Spleen (tissue), 7 donors: ENCODE data around the gene EMILIN1.

Source experiments
- POLR2A ChIP-seq, 3 donors: fragments of 450-650 bp; IDR thresholded peaks; one replicate each; pipeline ENCODE4 v1.5.1; 2017; ENCODE audit warnings: antibody characterized with exemption in 3 of 3, mild to moderate bottlenecking in 1 of 3
- TF ChIP-seq, protein P1 (sequence below), 11 experiments: fragments of 200-600 bp in 7 of 11; fragments of 450-650 bp in 4 of 11; sonication (generic) in 4 of 11; IDR thresholded peaks in 8 of 11; conservative IDR thresholded peaks in 3 of 11; 1 replicate in 7 of 11; 2 replicates in 4 of 11; pipeline versions ENCODE4 v1.4.0 to v1.8.0; 2016 to 2021; ENCODE audit warnings: antibody characterized with exemption in 11 of 11, inconsistent platforms in 4 of 11, mild to moderate bottlenecking in 1 of 11
- donor health status: DM: no; HTN: no; CAD: no; lungs with moderate emphysema.
- donor health status: DM: no; HTN: no; CAD: no.
- donor health status: DM: no; HTN: no; CAD: no.

GRCh38 chr2:27059141-27059820, 19.1 kb upstream of the EMILIN1 start:
- no peak for TF ChIP-seq POLR2A (IDR thresholded peaks at IDR 0.05)
- TF ChIP-seq, protein P1, sequence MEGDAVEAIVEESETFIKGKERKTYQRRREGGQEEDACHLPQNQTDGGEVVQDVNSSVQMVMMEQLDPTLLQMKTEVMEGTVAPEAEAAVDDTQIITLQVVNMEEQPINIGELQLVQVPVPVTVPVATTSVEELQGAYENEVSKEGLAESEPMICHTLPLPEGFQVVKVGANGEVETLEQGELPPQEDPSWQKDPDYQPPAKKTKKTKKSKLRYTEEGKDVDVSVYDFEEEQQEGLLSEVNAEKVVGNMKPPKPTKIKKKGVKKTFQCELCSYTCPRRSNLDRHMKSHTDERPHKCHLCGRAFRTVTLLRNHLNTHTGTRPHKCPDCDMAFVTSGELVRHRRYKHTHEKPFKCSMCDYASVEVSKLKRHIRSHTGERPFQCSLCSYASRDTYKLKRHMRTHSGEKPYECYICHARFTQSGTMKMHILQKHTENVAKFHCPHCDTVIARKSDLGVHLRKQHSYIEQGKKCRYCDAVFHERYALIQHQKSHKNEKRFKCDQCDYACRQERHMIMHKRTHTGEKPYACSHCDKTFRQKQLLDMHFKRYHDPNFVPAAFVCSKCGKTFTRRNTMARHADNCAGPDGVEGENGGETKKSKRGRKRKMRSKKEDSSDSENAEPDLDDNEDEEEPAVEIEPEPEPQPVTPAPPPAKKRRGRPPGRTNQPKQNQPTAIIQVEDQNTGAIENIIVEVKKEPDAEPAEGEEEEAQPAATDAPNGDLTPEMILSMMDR (IDR thresholded peaks at IDR 0.05 in 8 of 11, conservative IDR thresholded peaks at IDR 0.05 in 3 of 11) = no peak
